SIG-M5 treated with dmso at 0.1 percent for 504 hours (cell line): ENCODE measurements around the gene RPS21.
"Not testable (repeated sequence)": the region's sequence is repeated elsewhere in the genome, so short reads cannot be mapped to it uniquely, and the experiment has no call there.

Source experiments
- DNase-seq: peaks from one replicate; lab custom pipeline; 2025; ENCODE audit not compliant: unreplicated experiment; lab: John Stamatoyannopoulos, UW

The RPS21 gene

GRCh38 chr20:62423326-62423706 lies 36.4 kb downstream of the RPS21 start:
- DNase-seq, result no peak

- no peak for DNase-seq
Measured at GRCh38 chr20:62424249-62425107, 37.6 kb downstream of the RPS21 start.

GRCh38 chr20:62425281-62426058 lies 38.6 kb downstream of the RPS21 start:
- DNase-seq, result no peak

- not testable (repeated sequence) for DNase-seq
Measured at GRCh38 chr20:62426059-62426348, 39.1 kb downstream of the RPS21 start.

- peak; percentile 5 for DNase-seq
Measured at GRCh38 chr20:62426699-62427131, 39.8 kb downstream of the RPS21 start.

GRCh38 chr20:62427172-62428001 lies 40.5 kb downstream of the RPS21 start, which contains the start of gene RBBP8NL:
TSS of gene RBBP8NL (minus strand) at chr20:62427539. CDS start at chr20:62419647, 7,892 bp downstream.
- DNase-seq, result peak; percentile 92

GRCh38 chr20:62428002-62428372 lies 41.1 kb downstream of the RPS21 start:
- no peak for DNase-seq

- no peak for DNase-seq
Measured at GRCh38 chr20:62428396-62429295, 41.7 kb downstream of the RPS21 start.

- DNase-seq, result no peak
Measured at GRCh38 chr20:62429455-62430310, 42.8 kb downstream of the RPS21 start.

GRCh38 chr20:62430311-62430853 lies 43.5 kb downstream of the RPS21 start:
- no peak for DNase-seq

- DNase-seq, result no peak
Measured at GRCh38 chr20:62430866-62431447, 44.1 kb downstream of the RPS21 start.

GRCh38 chr20:62433658-62434497 lies 47.0 kb downstream of the RPS21 start:
- no peak for DNase-seq

GRCh38 chr20:62436692-62437091 lies 49.8 kb downstream of the RPS21 start:
- DNase-seq, result no peak

GRCh38 chr20:62437496-62437895 lies 50.6 kb downstream of the RPS21 start:
- DNase-seq, result no peak

- no peak for DNase-seq
Measured at GRCh38 chr20:62437927-62438326, 51.0 kb downstream of the RPS21 start.
